Activated CD4-positive, alpha-beta memory T cell treated with anti-CD3 and anti-CD28 coated beads, Interleukin-2, amount 10 ng/mL, durations not matched to agents 7 days and 5 days (primary cell): ENCODE measurements around the gene PPM1F. TPM values are rescaled to one million over a fixed set of nuclear protein-coding genes. Genes with fewer than 3 reads are reported as not detected.

Experiments used
- total RNA-seq, 2 experiments: library from RNA; stranded (reverse); gene quantifications; one replicate each; pipeline ENCODE4 v1.2.3, GENCODE V29; 2021

Gene PPM1F
- total RNA-seq, 2 experiments from 2014 or later = 11.9 to 12.5 TPM

Other genes starting within 250 kb of the PPM1F start
- 10 to 100 TPM; 17.3 to 17.5 TPM for gene YPEL1, start 217.1 kb downstream of the PPM1F start, total RNA-seq
- gene MAPK1, start 85.2 kb downstream of the PPM1F start, total RNA-seq = 10 to 100 TPM; 97.6 to 99.5 TPM
- gene TOP3B, start 29.9 kb upstream of the PPM1F start, total RNA-seq = 10 to 100 TPM; 42.6 to 42.7 TPM